ENCODE data around the gene ATP11C. TPM values are rescaled to one million over a fixed set of nuclear protein-coding genes. Genes with fewer than 3 reads are reported as not detected.
"Not testable (repeated sequence)": the region's sequence is repeated elsewhere in the genome, so short reads cannot be mapped to it uniquely, and the experiment has no call there.

The ATP11C gene
- total RNA-seq, 1 donor from 2014 or later = 66.0 TPM

DNA sequence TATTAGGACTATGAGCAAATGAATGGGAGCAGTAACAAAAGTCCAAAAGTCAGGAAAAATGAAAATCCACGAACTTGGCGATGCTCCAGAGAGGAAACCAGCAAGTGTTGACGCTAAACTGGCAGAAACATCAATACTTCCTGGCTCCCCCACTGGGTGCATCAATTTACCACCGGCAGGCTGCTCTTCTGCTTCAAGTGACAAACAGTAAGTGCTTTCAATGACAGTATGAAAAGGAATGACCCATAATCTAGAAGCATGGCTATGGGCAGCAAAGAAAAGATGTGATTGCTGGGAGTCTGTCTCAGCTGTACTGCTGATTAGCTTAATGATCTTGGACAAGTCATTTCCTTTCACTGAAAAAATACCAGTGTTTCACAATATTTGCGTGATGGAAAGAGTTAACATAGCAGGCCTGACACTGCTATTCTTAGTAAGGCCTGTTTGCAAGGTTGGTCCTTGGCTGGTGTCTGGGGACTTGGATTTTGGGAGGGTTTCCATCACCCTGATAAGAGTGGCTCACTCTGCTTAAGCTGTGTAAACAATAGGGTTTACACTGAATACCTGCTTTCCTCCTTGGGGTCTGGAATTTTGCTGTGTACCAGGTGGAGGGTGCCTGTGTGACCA, 8.7 kb downstream of the ATP11C start:
- no peak for DNase-seq

DNA sequence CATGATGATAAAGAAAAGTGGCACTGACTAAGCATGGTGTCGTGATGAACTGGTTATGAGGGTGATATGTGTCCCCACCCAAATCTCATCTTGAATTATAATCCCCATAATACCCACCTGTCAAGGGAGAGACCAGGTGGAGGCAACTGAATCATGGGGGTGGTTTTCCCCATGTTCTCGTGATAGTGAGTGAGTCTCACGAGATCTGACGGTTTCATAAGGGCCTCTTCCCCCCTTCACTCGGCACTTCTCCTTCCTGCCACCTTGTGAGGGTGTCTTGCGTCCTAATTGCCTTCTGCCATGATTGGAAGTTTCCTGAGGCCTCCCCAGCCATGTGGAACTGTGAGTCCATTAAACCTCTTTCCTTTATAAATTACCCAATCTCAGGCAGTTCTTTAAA, 11.7 kb downstream of the ATP11C start:
- DNase-seq = not testable (repeated sequence)

DNA sequence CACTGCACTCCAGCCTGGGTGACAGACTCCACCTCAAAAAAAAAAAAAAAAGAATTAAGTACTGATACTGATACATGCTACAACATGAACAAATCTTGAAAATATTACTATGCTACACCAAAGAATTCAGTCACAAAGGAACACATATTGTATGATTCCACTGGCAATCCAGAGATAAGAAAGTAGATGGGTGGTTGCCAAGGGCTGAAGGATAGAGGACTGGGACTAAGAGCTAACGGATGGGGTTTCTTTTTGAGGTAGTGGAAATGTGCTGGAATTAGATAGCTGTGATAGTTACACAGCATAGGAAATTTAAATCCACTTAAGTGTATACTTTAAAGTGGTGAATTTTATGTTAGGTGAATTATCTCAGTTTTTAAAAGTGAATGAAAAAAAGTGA, 12.5 kb downstream of the ATP11C start:
- DNase-seq = no peak

DNA sequence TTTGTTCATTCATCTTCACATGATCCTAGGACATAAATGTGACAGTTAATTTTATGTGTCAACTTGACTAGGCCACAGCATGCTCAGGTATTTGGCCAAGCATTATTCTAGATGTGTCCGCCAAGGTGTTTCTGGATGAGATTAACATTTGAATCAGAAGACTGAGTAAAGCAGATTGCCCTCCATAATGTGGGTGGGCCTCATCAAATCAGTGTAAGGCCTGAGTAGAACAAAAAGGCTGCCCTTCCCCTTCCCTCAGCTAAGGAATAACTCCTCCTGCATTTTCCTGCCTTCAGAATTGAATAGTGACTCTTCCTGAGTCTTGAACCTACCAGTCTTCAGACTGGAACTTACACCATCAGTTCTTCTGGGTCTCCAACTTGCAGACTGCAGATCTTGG, 18.4 kb downstream of the ATP11C start:
- no peak for DNase-seq

DNA sequence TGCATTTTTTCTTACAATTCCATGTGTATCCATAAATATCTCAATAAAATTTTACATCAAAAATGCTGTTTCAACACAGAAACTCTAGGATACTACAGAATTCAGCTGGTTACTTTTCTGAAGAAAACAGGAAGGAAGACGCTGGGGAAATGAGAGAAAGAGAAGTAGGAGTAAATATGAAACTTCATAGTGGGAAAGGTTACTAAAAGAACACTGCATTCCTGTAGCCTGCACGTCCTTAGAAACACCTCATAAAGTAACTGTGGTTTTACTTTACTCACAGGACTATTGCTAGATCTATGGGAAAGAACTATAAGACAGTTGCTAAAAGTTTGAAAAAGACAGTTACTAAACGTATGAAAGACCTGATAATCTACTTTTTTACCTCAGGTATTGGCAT, 23.1 kb downstream of the ATP11C start:
- DNase-seq = no peak

DNA sequence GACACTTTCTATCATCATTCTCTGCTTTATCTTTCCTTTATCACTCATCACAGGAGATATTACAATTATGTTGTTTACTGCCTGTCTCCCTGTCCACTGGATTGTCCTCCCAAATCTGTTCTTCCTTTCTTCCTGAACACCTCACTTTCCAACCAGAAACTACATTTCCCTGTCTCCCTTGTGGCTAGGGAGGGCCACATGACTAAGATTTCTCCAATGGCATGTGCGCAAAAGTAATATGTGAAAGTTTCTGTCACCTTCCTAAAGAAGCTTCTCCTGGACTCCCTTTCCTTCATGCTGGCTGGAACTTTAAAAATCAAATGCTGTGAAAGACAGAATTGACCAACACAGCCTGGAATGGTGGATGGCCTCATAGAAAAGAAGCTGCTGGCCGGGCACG, 25.8 kb downstream of the ATP11C start:
- DNase-seq = no peak

DNA sequence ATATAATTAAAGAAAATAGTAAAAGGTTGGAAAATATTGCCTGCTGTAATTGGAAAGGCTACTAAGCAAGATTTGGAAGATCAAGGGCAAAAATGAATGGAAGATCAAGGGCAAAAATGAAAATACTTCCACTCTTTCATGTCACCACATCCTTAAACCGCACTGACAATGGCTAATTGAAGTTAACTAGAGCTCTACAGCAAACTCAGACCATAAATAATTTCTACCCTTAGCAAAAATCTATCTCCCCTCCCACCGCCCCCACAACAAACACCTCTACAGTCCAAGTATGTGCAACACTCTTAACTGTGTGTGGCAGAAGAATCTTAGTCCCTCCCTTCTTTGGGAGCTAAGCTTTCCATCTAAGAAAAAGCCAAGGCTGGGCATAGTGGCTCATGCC, 27.1 kb downstream of the ATP11C start:
- DNase-seq = no peak

DNA sequence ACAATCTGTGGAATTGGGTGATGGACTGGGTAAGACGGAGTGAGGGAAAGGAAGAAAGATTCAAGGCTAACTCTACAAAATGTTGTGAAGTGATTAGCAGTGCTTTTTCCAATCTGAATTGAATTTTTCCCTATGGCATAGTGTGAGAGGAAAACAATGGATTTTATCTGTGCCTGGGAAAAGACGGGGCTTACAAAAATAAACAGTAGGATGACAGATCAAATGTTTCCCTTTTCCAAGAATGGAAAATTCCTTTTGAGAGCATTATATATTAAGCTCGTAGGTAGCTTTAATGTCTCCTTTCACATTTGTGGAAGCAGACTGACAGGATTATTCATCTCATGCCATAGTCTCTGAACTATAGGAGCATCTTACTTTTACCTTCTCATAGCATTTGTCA, 27.8 kb downstream of the ATP11C start:
- DNase-seq = no peak

DNA sequence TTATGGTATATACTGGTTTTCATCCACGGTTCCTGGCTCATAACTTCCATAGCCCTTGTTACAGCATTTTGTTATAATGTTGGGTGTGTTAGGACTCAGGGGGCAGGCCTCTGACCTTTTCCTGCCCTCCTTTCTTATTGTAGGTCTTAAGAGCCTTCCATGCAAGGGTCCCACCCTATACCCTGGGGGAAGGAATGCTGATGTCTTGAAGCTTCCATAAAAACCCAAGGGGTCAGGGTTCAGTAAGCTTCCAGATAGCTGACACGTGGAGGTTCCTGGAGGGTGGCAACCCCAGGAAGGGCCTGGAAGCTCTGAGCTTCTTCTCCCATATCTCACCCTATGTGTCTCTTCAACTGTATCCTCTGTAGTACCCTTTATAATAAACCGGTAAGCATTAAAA, 29.6 kb downstream of the ATP11C start:
- no peak for DNase-seq

DNA sequence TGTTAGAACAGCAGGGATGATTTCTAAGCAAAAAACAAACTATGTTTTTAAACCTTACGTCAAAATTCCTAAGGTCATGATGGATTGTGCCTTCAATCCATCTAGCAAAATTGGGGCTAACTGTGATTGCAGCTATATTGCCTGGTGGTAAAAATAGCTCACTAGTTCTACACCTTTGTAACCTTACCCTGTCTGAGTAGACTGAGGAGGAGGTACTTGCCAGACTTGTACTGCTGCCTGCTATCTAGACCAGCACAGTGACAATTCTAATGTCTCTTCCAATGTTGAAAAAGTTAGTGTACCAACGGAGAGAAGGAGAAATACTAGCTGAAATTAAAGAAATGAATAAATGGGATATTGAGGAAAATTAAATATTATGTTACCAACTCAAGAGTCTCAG, 30.3 kb downstream of the ATP11C start:
- DNase-seq = no peak

DNA sequence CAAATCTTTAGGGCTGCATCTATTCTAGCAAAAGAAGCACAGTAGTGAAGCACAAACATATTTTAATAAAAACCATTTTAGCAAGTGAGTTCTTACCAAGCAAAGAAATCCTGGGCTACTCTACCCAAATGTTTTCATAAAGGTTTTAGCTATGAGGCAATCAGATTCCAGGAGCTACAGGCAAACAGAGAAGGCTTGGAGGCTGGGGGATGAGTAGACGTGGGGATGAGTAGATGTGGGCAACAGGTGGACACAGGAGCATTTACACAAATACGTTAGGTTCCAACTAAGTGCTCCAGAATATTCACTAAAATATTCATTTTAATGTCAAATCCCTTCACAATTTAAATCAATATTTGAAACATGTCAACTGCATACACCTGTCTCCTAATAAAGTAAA, 34.5 kb downstream of the ATP11C start:
- no peak for DNase-seq

DNA sequence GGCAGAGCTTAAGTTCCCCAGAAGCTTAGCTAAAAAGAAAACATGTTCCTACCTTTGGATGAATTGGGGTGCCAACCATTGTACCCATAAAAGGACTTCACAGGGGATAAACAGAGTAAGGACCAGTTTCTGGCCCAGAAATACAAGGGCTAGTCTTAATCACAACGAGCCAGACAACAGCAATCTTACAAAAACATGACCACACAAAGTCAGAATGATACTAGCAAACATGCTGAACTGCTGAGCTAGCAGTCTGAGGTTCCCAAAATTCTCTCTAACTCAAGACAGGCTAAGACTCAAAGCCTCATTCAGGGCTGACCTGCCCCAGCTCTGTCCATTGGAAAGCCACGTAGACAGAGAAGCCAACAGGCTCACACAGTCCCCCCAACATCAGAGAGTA, 40.3 kb downstream of the ATP11C start:
- DNase-seq = no peak

DNA sequence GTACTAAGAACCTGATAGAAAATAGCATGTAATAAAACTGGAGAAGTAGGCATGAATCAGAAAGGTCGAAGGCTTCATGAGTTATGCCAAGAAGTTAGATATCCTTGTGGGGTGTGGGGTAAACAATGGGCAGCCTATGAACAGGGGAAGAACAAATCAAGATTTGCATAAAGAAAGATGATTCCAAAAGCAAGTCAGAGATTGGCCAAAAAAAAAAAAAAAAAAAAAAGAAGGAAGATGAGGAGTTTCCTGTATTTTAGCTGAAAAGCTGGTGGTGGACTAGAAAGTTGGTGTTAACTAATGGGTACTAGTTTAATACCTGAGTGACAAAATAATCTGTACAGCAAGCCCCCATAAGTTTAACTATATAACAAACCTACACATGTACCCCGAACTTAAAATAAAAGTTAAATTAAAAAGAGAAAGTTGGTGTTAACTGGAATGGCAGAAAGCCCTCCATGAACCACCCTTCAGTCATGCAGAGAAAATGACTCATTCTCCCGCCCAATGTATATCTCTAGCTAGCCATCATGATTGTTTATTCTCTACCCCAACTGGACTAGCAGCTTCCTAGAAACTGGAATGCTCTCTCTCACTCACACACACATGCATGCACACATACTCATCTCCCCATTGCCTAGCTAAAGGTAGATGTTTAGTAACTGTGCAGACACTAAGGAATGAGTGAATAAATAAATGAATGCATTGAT, 41.7 kb downstream of the ATP11C start:
- no peak for DNase-seq

DNA sequence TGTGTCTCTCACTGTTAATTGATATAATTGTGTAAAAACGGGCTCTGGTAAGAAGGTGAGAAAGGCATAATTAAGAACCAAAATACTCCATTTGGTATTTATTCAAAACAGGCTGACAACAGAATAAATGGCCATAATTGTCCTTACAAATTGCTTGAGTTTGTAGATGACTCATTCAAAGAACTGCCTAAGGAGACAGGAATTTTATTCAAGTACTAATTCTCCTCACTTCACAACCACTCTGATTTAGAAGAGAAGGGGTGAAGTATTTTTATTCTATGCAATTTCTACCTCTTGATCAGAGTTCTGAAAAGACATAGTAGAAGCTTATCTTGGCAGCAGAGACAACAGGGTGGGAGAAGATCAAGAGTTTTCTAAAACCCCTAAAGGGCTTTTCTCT, 43.1 kb downstream of the ATP11C start:
- no peak for DNase-seq

DNA sequence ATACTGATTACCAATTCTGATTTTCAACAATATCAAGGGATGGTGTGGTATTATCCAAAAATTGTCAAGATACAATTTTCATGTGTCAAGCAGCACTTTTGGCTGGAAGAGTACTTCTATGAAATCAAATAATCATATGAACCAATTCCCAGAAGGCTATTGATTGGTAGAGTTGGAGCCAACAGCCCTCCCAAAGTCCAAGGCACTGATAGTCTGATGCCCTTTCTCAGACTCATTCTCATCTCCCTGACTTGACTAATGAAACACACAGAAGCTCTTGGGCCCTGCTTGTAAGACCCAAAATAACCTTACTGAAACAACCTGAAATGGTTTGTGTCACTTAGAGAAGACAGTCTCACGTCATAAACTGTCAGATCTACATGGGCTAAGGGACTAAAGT, 48.9 kb downstream of the ATP11C start:
- no peak for DNase-seq

DNA sequence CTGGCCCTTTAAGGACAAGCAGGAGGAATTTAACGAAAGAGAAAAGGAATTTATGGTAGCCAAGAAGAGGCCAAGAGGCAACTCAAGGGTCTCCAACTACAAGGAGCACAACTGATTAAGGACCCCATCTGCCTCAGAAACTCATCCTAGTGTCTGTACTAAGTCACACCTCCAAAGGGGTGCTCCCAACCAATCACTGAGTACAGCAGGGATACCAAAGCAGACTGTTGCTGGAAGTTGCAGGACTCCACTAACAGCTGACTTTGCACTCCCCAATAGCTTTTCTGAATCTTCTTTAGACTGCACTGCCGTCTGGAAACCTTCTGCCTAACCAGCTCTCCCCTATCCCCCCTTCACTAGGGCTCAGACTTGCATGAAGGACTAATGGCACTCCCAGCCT, 50.6 kb downstream of the ATP11C start:
- no peak for DNase-seq

DNA sequence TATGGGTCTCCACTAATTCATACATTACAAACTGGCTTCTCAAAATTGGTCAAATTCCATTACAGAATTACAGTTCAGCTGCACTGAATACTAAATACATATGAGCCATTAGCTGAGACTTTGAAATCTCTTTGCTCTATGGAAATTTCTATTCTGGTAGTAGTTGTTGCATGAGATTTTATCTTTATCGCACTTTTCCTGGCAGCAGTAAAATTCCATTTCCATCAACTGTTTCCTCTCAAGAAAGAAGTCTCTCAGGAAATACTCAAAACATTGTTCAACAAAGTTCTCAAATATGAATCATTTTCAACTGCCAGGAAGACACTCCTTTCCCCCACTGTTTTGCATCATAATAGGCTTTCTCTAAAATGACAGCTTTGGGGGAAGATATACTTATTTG, 51.3 kb downstream of the ATP11C start:
- DNase-seq = no peak

DNA sequence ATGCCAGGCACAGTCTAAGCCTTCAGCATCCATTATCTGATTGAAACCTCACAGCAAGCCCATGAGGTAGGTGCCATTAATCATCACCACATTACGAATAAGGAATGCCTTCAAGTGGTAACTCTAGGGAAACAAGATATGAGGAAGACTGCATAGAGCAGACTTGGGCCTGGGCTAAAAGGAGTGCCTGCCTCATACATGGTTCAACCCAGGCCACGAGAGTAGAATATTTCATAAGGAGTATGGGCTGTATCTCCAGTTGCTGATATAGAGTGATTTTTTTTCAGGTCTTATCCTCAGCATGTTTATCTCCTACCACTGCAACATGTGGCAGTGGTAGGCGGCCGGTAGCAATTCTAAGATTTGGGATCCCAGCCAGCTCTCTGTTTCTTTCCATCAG, 51.7 kb downstream of the ATP11C start:
- no peak for DNase-seq

DNA sequence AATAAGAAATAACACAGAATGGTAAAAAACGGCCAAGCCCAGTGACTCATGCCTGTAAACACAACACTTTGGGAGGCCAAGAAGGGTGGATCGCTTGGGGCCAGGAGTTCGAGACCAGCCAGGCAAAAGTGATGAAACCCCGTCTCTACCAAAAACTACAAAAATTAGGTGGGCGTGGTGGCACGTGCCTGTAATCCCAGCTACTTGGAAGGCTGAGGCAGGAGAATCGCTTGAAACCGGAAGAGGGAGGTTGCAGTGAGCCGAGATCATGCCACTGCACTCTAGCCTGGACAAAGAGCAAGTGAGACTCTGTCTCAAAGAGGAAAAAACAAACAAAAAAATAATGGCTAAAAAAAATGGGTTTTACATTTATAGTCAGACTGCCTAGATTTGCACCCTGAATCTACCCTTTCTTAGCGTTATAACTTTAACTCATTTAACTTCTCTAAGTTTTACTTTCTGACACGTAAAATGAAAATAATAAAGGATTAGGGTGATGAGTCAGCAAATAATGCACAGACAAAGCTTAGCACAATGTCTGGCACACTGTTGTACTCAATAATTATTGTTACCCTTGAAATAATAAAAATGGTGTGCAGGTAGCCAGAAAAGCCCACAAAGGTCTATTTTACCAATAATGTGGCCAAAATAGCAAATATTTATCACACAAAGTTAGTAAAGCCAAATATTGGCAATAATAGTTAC, 55.0 kb downstream of the ATP11C start:
- no peak for DNase-seq

DNA sequence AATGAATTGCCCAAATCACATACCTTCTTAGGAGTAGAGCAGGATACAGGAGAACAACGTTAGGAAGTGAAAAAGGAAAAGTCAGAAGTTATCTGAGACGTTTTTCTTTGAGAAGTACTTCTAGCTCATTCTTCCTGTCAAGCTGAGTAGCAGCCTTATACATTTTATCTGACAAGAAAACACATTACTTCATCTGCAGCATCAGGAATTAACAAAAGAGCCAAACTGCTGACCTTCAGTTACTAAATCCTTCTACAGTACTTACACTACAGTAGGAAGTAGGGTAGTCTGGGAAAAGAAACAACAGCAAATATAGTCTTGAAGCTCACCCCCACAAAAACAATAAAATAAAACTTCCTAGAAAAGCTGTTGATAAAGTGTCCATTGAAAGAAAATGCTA, 57.0 kb downstream of the ATP11C start:
- DNase-seq = no peak

DNA sequence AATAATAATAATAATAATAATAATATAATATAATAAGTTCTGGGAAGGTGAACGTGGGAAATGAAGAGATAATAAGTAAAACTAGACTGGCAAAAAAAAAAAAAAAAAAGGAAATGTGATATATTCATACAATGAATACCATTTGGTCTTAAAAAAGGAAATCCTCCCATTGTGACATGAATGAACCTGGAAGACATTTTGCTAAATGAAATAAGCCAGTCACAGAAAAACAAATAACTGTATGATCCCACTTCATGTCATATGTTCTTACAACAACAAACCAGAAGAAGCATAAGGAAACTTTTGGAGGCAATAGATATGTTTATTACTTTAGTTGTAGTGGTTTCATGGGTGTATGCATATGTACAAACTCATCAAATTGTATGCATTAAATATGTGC, 63.1 kb downstream of the ATP11C start:
- DNase-seq = no peak

DNA sequence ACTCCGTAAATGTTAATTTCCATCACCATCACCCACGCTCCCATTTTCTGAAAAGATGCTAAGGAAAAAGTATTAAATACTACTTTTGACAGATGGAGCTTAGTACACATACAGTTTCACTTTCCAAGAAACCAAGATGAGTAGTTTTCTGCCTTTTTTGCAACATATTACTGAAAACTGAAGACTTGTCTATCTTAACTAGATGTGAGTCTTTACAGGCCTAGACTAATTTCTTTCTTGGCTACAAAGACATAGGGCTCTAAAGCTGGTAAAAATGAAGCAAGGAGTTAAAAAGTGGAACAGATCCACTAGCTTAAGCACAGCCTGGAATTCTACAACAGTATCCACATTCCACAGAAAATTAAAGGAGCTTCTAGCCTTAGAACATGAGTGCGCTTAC, 68.2 kb downstream of the ATP11C start:
- no peak for DNase-seq

DNA sequence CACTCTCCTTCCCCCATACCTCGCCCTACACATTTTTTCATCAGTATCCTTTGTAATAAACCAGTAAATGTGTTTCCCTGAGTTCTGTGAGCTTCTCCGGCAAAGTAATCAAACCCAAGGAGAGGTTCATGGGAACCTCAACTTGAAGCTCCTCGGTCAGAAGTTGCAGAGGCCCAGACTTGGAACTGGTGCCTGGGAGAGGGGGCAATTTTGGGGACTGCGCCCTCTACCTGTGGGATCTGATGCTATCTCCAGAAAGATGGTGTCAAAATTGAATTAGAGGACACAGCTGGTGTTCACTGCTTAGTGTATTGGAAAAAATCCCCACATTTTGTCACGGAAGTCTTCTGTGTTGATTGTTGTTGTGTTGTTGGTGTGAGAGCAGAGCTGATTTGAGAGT, 70.6 kb downstream of the ATP11C start:
- DNase-seq = no peak

DNA sequence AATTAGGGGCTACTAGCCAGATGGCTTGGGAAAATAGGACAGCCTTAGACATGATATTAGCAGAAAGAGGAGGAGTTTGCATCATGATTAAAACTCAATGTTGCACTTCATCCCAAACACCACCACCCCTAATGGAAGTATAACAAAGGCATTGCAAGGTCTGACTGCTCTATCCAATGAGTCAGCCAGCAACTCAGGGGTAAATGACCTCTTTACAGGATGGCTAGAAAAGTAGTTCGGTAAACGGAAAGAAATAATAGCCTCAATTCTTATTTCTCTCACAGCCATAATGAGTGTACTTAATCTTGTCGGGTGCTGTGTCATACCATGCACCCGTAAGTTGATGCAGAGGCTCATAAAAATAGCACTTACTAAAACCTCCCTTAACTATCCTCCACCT, 76.0 kb downstream of the ATP11C start:
- DNase-seq = not testable (repeated sequence)
